Mammary epithelial cell (primary cell): Measurements from ENCODE around the gene EPHA6.

ENCODE experiments used
- CTCF ChIP-seq, 2 donors: IDR thresholded peaks in 1 of 2; conservative IDR thresholded peaks in 1 of 2; 2 replicates each; pipeline ENCODE4 v1.5.1; 2011 to 2012; ENCODE audit warnings: inconsistent platforms in 2 of 2, low read length in 2 of 2, mild to moderate bottlenecking in 2 of 2, control low read depth in 1 of 2, low read depth in 1 of 2; ENCODE audit not compliant: insufficient read depth in 1 of 2; ENCODE audit errors: extremely low read depth in 1 of 2
- EZH2 ChIP-seq: IDR thresholded peaks from 2 replicates; pipeline ENCODE4 v1.6.1; 2012; ENCODE audit warnings: low read length, inconsistent platforms, borderline replicate concordance

- TF ChIP-seq CTCF (conservative IDR thresholded peaks at IDR 0.05 in 1 of 2, IDR thresholded peaks at IDR 0.05 in 1 of 2; ENCODE audit: extremely low read depth in 1 of 2, insufficient read depth in 1 of 2, low read depth in 1 of 2, low read length in 2 of 2) = no peak
- no peak for TF ChIP-seq EZH2
Measured at GRCh38 chr3:97388774-97389173, 574.4 kb downstream of the EPHA6 start.
